SIG-M5 (cell line): ENCODE measurements around the gene CEP70.
"Not testable (repeated sequence)": the region's sequence is repeated elsewhere in the genome, so short reads cannot be mapped to it uniquely, and the experiment has no call there.

Experiments used
- DNase-seq: peaks from one replicate; lab custom pipeline; 2025; lab: John Stamatoyannopoulos, UW

Gene CEP70

GRCh38 chr3:138513090-138513843 lies 80.8 kb downstream of the CEP70 start:
- DNase-seq: no peak

- no peak for DNase-seq
Measured at GRCh38 chr3:138511945-138512344, 82.1 kb downstream of the CEP70 start.

GRCh38 chr3:138509586-138509985 lies 84.5 kb downstream of the CEP70 start:
- DNase-seq: no peak

- no peak for DNase-seq
Measured at GRCh38 chr3:138507524-138507923, 86.5 kb downstream of the CEP70 start.

GRCh38 chr3:138498991-138499390 lies 95.1 kb downstream of the CEP70 start:
- no peak for DNase-seq

- no peak for DNase-seq
Measured at GRCh38 chr3:138497851-138498250, 96.2 kb downstream of the CEP70 start.

- no peak for DNase-seq
Measured at GRCh38 chr3:138497021-138497420, 97.0 kb downstream of the CEP70 start.

GRCh38 chr3:138496436-138496835 lies 97.6 kb downstream of the CEP70 start:
- DNase-seq: no peak

GRCh38 chr3:138495638-138496037 lies 98.4 kb downstream of the CEP70 start:
- DNase-seq: not testable (repeated sequence)

- no peak for DNase-seq
Measured at GRCh38 chr3:138494607-138494929, 99.5 kb downstream of the CEP70 start.

- peak; percentile 79 for DNase-seq
Measured at GRCh38 chr3:138493804-138494606, 100.1 kb downstream of the CEP70 start.

GRCh38 chr3:138492980-138493675 lies 100.9 kb downstream of the CEP70 start:
- DNase-seq: no peak

- no peak for DNase-seq
Measured at GRCh38 chr3:138491971-138492370, 102.1 kb downstream of the CEP70 start.

- not testable (repeated sequence) for DNase-seq
Measured at GRCh38 chr3:138486580-138486979, 107.5 kb downstream of the CEP70 start.

GRCh38 chr3:138484672-138485071 lies 109.4 kb downstream of the CEP70 start:
- DNase-seq: not testable (repeated sequence)

GRCh38 chr3:138479438-138479863 lies 114.6 kb downstream of the CEP70 start:
- DNase-seq: no peak

- DNase-seq: no peak
Measured at GRCh38 chr3:138477801-138478200, 116.3 kb downstream of the CEP70 start.

GRCh38 chr3:138477120-138477519 lies 116.9 kb downstream of the CEP70 start:
- DNase-seq: no peak

- no peak for DNase-seq
Measured at GRCh38 chr3:138476526-138476925, 117.5 kb downstream of the CEP70 start.

GRCh38 chr3:138474163-138474562 lies 119.9 kb downstream of the CEP70 start:
- DNase-seq: no peak

- no peak for DNase-seq
Measured at GRCh38 chr3:138473391-138473790, 120.7 kb downstream of the CEP70 start.

- DNase-seq: no peak
Measured at GRCh38 chr3:138472141-138472825, 121.8 kb downstream of the CEP70 start.
